ACC112 (cell line): ENCODE measurements around the gene ANAPC7.

Experiments used
- H2AFZ ChIP-seq: fragments of 200-600 bp; sonication (generic); one replicate; pipeline ENCODE4 v1.6.0; 2017; ENCODE audit warnings: antibody characterized with exemption, low read length; ENCODE audit not compliant: unreplicated experiment
- H3K27ac ChIP-seq: fragments of 200-600 bp; sonication (generic); 2 replicates; pipeline ENCODE4 v1.5.1; 2014; ENCODE audit warnings: low read depth, mild to moderate bottlenecking, antibody characterized with exemption, low read length, moderate library complexity
- H3K27me3 ChIP-seq: fragments of 200-600 bp; sonication (generic); 2 replicates; pipeline ENCODE4 v1.6.1; 2014; ENCODE audit warnings: mild to moderate bottlenecking, antibody characterized with exemption, low read length, moderate library complexity, mixed read lengths; ENCODE audit not compliant: insufficient read depth
- H3K36me3 ChIP-seq: fragments of 200-600 bp; sonication (generic); 2 replicates; pipeline ENCODE4 v1.6.1; 2016; ENCODE audit warnings: mild to moderate bottlenecking, antibody characterized with exemption, low read length, moderate library complexity, mixed read lengths; ENCODE audit not compliant: insufficient read depth
- H3K4me1 ChIP-seq: fragments of 200-600 bp; sonication (generic); one replicate; pipeline ENCODE4 v1.6.1; 2016; ENCODE audit warnings: low read length, mixed read lengths; ENCODE audit not compliant: insufficient read depth, unreplicated experiment, control insufficient read depth
- H3K4me3 ChIP-seq: fragments of 200-600 bp; sonication (generic); 2 replicates; pipeline ENCODE4 v1.5.1; 2014; ENCODE audit warnings: mild to moderate bottlenecking, low read depth, low read length
- H3K79me2 ChIP-seq: fragments of 200-600 bp; sonication (generic); one replicate; pipeline ENCODE4 v1.6.0; 2016; ENCODE audit warnings: low read length; ENCODE audit not compliant: control insufficient read depth, unreplicated experiment, insufficient read depth

Gene ANAPC7

DNA sequence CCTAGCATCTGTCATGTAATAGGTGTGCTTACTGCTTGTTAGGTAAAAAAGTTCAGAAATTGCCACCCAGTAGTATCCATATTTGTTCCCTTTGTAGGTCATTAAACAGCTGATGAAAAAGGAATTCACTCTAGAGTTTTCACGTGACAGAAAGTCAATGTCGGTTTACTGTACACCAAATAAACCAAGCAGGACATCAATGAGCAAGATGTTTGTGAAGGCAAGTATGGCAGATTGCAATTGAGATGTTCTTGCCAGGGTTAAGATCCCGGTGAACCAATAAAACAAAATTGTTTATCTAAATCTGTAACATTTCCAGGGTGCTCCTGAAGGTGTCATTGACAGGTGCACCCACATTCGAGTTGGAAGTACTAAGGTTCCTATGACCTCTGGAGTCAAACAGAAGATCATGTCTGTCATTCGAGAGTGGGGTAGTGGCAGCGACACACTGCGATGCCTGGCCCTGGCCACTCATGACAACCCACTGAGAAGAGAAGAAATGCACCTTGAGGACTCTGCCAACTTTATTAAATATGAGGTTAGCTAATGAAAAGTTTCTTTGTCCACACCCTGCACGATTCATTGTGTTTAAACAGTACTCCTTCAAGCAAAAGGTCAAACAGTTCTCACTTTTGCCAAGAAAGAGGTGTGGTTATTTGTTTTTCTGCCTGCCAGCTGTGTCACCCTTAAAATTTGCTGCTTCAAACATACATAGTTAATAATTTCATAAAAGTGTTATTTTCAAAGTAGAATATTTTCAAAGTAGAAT lies 64.1 kb downstream of the ANAPC7 start:
- Histone ChIP-seq H3K27me3 (no peaks in the 10 kb centered on the region), H3K4me3 (no peak overlapping the region), H3K36me3 (peaks cover 59% of the 10 kb centered on the region), H2AFZ (no peak overlapping the region), H3K79me2 (no peaks in the 10 kb centered on the region), H3K4me1 (peaks cover 4% of the 10 kb centered on the region), H3K27ac (no peak overlapping the region)

DNA sequence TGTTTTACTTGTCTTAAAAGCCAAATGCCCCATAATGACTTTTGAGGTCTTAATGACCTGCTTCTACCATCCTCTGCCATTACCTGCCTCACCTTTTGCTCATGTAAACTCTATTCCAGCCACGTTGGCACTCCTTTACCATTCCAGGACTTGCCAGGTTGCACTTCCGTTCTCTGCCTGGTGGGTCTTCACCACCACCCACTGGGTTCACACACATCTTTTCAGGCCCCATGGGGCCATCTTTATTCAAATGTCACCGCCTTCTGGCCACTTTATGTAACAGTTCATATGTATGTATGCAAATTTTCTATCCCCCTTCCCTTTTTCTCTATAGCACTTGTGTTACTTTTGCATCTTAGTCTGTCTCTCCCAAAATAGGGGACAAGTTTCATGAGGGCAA lies 64.8 kb downstream of the ANAPC7 start:
- Histone ChIP-seq H3K4me1 (peaks cover 4% of the 10 kb centered on the region), H3K36me3 (peaks cover 59% of the 10 kb centered on the region), H3K79me2 (no peaks in the 10 kb centered on the region), H3K27me3 (no peaks in the 10 kb centered on the region), H2AFZ (no peak overlapping the region), H3K4me3 (no peak overlapping the region), H3K27ac (no peak overlapping the region)

DNA sequence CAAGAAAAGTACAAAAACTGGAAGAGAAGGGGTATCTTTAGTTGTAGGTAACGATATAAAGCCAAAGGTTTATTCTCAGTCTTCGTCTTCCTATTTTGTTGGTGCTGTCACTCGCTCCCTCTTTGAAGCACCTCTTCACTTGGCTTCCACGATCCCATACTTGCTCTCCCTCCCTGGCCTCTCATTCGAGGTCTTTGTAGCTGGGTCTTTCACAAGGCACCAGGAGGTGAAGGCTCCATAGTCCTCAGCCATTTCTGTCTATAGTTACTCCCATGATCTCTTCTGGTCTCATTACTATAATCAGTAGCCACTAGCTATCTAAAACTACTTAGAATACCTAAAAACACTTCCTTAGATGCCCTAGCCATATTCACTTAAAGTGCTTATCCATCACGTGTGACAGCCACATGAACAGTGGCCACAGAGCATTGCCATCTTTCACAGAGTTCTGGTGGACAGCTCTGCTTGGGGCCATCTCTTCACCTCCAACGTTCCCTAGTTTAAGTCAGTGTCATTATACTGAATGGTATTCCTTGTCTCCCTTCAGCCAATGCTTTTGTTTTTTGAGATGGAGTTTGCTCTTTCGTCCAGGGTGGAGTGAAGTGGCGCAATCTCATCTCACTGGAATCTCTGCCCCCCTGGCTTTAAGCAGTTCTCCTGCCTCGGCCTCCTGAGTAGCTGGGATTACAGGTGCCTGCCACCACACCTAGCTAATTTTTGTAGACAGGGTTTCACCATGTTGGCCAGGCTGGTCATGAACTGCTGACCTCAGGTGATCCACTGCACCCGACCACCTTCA lies 65.4 kb downstream of the ANAPC7 start:
- peaks cover 59% of the 10 kb centered on the region for H3K36me3 ChIP-seq
- H3K79me2 ChIP-seq = peaks cover 5% of the 10 kb centered on the region
- no peak overlapping the region for H2AFZ ChIP-seq
- H3K27ac ChIP-seq = no peak overlapping the region
- H3K4me3 ChIP-seq = no peak overlapping the region
- no peaks in the 10 kb centered on the region for H3K27me3 ChIP-seq
- H3K4me1 ChIP-seq = peaks cover 4% of the 10 kb centered on the region

DNA sequence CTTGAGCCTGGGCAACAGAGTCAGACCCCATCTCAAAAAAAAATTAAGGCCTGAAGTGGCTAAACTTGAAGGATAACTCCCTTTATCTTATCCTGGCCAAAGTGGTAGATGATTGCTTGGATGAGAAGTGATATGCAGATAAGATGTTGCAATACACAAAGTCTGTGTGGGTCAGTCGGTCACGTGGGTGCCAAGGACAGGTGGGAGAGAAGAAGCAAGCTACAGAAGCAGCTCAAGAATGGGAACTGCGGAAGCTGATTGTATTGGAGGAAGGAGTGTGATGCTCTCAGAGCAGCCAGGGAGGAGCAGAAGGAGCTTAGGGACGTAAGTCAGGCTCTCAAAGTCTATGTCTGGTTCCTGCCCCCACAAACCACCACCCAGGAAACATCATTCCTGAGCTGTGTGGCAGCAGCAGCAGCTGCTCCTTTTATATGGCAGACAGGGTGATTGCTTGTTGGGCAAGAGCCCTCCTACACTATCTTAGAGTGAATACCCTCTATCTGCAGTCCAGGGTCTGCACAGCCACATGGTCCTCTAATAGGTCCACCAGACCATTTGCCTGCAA lies 67.9 kb downstream of the ANAPC7 start:
- Histone ChIP-seq H3K4me3 (no peak overlapping the region), H3K4me1 (peaks cover 4% of the 10 kb centered on the region), H3K27me3 (no peaks in the 10 kb centered on the region), H2AFZ (no peak overlapping the region), H3K27ac (no peak overlapping the region), H3K36me3 (peaks cover 56% of the 10 kb centered on the region), H3K79me2 (peaks cover 24% of the 10 kb centered on the region)

DNA sequence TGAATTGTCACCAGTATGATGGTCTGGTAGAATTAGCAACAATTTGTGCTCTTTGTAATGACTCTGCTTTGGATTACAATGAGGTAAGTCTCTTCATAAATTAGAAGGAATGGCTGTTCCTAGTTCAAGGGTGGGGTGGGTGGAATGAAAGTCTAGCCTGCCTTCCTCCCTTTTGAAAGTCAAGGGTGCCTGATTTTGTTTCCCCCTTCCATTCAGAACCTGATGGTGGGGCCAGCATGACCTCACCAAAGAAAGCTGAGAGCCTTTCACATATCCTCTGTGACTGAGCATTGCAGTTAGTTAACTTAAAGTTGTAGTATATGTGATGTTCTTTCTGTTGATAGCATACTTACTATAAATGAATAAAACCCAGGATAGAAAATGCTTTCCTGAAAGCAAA lies 70.3 kb downstream of the ANAPC7 start:
- Histone ChIP-seq H3K4me1 (peaks cover 8% of the 10 kb centered on the region), H3K79me2 (peaks cover 43% of the 10 kb centered on the region), H3K4me3 (no peak overlapping the region), H2AFZ (no peak overlapping the region), H3K36me3 (peaks cover 47% of the 10 kb centered on the region), H3K27ac (no peak overlapping the region), H3K27me3 (no peaks in the 10 kb centered on the region)

DNA sequence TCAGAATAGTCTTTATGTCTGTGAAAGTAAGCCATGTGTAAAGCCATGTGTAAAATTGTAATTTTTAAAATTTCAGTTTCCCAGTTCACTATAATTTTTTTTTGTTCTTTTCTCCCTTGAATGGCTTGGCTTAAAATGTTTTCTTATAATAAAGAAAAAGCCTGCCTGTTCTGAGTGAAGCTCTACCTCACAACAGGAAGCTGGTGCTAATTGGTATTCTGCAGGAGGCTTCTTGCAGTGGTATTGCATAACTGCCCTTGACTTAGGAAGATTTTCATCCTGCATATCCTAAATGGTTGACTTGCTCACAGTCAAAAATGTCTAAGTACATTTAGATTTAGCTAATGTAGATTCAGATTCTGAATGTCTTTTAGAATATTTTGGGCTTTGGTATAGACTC lies 73.0 kb downstream of the ANAPC7 start:
- Histone ChIP-seq H3K36me3 (peaks cover 59% of the 10 kb centered on the region), H3K4me3 (no peak overlapping the region), H3K4me1 (peaks cover 8% of the 10 kb centered on the region), H3K27me3 (no peaks in the 10 kb centered on the region), H3K79me2 (peaks cover 65% of the 10 kb centered on the region), H3K27ac (0 out of 2 replicates have a peak overlapping the region, but pooled peaks have one; percentile 10), H2AFZ (no peak overlapping the region)

DNA sequence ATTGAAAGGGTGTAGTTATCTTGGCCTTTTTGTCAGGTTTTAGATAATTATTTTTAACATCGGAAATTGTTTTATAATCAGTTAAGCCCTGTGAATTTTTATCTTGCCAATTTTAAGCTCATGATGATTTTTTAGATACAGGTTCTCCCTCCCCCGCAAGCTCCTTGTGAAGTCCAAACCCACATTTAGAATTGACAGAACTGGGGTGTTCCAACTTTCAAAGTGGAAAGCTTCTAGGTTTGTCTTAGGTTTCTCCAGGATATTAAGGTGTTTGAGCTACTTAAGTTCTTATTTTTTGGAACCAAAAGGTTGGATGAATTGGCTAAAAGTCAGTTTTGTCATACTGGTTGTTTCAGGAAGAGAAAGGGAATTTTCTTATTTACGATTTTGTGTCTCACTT lies 73.4 kb downstream of the ANAPC7 start:
- H3K27ac ChIP-seq = 0 out of 2 replicates have a peak overlapping the region, but pooled peaks have one; percentile 10
- peaks cover 70% of the 10 kb centered on the region for H3K79me2 ChIP-seq
- peaks cover 58% of the 10 kb centered on the region for H3K36me3 ChIP-seq

DNA sequence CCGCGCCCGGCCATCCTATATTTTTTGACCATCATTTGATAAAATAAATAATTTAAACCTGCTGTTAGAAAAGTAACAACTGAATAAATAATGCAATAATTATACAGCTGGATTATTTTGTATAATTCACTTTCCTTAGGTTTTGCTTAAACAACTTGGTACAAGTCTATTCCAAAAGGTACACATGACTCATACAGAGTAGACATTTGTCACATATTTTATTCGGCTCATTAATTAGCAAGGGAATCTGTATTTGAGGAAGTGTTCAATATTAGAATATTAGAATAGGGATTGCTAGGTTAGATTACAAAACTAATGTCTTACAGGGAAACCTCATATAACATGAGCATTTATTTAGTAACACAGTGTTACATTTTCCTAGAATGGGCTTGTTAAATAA lies 73.8 kb downstream of the ANAPC7 start:
- no peak overlapping the region for H2AFZ ChIP-seq
- no peaks in the 10 kb centered on the region for H3K27me3 ChIP-seq
- 0 out of 2 replicates have a peak overlapping the region, but pooled peaks have one; percentile 10 for H3K27ac ChIP-seq
- peaks cover 8% of the 10 kb centered on the region for H3K4me1 ChIP-seq
- H3K79me2 ChIP-seq = peaks cover 73% of the 10 kb centered on the region
- peaks cover 58% of the 10 kb centered on the region for H3K36me3 ChIP-seq
- H3K4me3 ChIP-seq = no peak overlapping the region

More for the DNA sequence above, 73.4 kb downstream of the ANAPC7 start:
- H3K27me3 ChIP-seq = no peaks in the 10 kb centered on the region
- no peak overlapping the region for H2AFZ ChIP-seq
- H3K4me1 ChIP-seq = peaks cover 8% of the 10 kb centered on the region
- H3K4me3 ChIP-seq = no peak overlapping the region
